ENCODE results near the gene ZNF512B. TPM values are rescaled to one million over a fixed set of nuclear protein-coding genes. Genes with fewer than 3 reads are reported as not detected.

Gene ZNF512B
- total and polyA plus RNA-seq, 2 experiments from 2014 or later = 6.1 to 28.8 TPM

GRCh38 chr20:63917811-63918210 lies 51.9 kb downstream of the ZNF512B start:
- Mint-ChIP-seq H3K36me3 (ENCODE audit: low read depth) (peaks cover 26% of the 10 kb centered on the region), H3K4me1 (peaks cover 5% of the 10 kb centered on the region), H3K27ac (0 out of 2 replicates have a peak overlapping the region, but pooled peaks have one; percentile 44), H3K9me3 (peaks cover 3% of the 10 kb centered on the region; the same call in 2 of the 3 replicates), H3K4me3 (no peak overlapping the region), H3K27me3 (ENCODE audit: insufficient read depth, low read depth, poor library complexity) (peaks cover 6% of the 10 kb centered on the region)
- DNase-seq (ENCODE audit: low spot score) (no peak), ATAC-seq (no peak)
- H3F3A ChIP-seq (replicated peaks; ENCODE audit: low read depth) = no peaks in the 10 kb centered on the region
- H3K79me2 ChIP-seq (replicated peaks; ENCODE audit: insufficient read depth) = peaks cover 47% of the 10 kb centered on the region
- H3K4me1 ChIP-seq (ENCODE audit: insufficient read depth) = no peaks in the 10 kb centered on the region
- peaks cover 5% of the 10 kb centered on the region; the same call in 1 of the 2 replicates for H4K20me1 ChIP-seq (replicated peaks; ENCODE audit: insufficient read depth)
- no peak overlapping the region for H3K4me2 ChIP-seq
- no peaks in the 10 kb centered on the region for H3K27me3 ChIP-seq (ENCODE audit: insufficient read depth)
- H3K36me3 ChIP-seq (ENCODE audit: insufficient read depth) = no peaks in the 10 kb centered on the region
- H2AFZ ChIP-seq = no peak overlapping the region
- H3K27ac ChIP-seq (ENCODE audit: low read depth) = no peak overlapping the region
- H3K9me2 ChIP-seq (ENCODE audit: insufficient read depth) = no peaks in the 10 kb centered on the region
- no peak overlapping the region for H3K4me3 ChIP-seq
- TF ChIP-seq POLR2AphosphoS5 (IDR thresholded peaks at IDR 0.05; ENCODE audit: low read depth) (no peak), ZNF114 (CRISPR knock-in tag; IDR thresholded peaks at IDR 0.05) (no peak), CREB1 (CRISPR knock-in tag; IDR thresholded peaks at IDR 0.05; ENCODE audit: low read depth) (no peak), CTCF (conservative IDR thresholded peaks at IDR 0.05; ENCODE audit: low read depth in 2 of 2) (no peak), NANOG (IDR thresholded peaks at IDR 0.05; ENCODE audit: borderline replicate concordance) (no peak), ZNF331 (CRISPR knock-in tag; IDR thresholded peaks at IDR 0.05; ENCODE audit: low read depth) (no peak), ETS1 (IDR thresholded peaks at IDR 0.05) (no peak), EZH2phosphoT487 (IDR thresholded peaks at IDR 0.05; ENCODE audit: unreplicated experiment) (no peak), REST (IDR thresholded peaks at IDR 0.05; ENCODE audit: unreplicated experiment) (no peak), ZNF462 (CRISPR knock-in tag; IDR thresholded peaks at IDR 0.05) (no peak), EZH2 (IDR thresholded peaks at IDR 0.05; ENCODE audit: low read depth, unreplicated experiment) (no peak), JUNB (IDR thresholded peaks at IDR 0.05; ENCODE audit: unreplicated experiment) (no peak), STAT1 (IDR thresholded peaks at IDR 0.05; ENCODE audit: unreplicated experiment) (no peak)
